ENCODE data around the gene TCERG1.

Gene TCERG1

GRCh38 chr5:146458894-146459293 is 11.8 kb downstream of the TCERG1 start:
- no peak for DNase-seq

GRCh38 chr5:146461319-146461718 is 14.2 kb downstream of the TCERG1 start:
- DNase-seq, result no peak

- no peak for DNase-seq
Measured at GRCh38 chr5:146463446-146463845, 16.3 kb downstream of the TCERG1 start.

- no peak for DNase-seq
Measured at GRCh38 chr5:146466521-146467349, 19.6 kb downstream of the TCERG1 start.

- DNase-seq, result no peak
Measured at GRCh38 chr5:146467760-146468159, 20.6 kb downstream of the TCERG1 start.

GRCh38 chr5:146474065-146474464 is 26.9 kb downstream of the TCERG1 start:
- no peak for DNase-seq

- no peak for DNase-seq
Measured at GRCh38 chr5:146475190-146475780, 28.2 kb downstream of the TCERG1 start.

- no peak for DNase-seq
Measured at GRCh38 chr5:146475906-146476305, 28.8 kb downstream of the TCERG1 start.

- no peak for DNase-seq
Measured at GRCh38 chr5:146482775-146483174, 35.6 kb downstream of the TCERG1 start.

- DNase-seq, result no peak
Measured at GRCh38 chr5:146484714-146485391, 37.7 kb downstream of the TCERG1 start.

- DNase-seq, result no peak
Measured at GRCh38 chr5:146490089-146490843, 43.1 kb downstream of the TCERG1 start.

- no peak for DNase-seq
Measured at GRCh38 chr5:146494656-146495055, 47.5 kb downstream of the TCERG1 start.

- no peak for DNase-seq
Measured at GRCh38 chr5:146499680-146500079, 52.5 kb downstream of the TCERG1 start.

- DNase-seq, result no peak
Measured at GRCh38 chr5:146507428-146507827, 60.3 kb downstream of the TCERG1 start.

GRCh38 chr5:146510559-146511125 is 63.5 kb downstream of the TCERG1 start:
- no peak for DNase-seq

- DNase-seq, result no peak
Measured at GRCh38 chr5:146513462-146513861, 66.3 kb downstream of the TCERG1 start.

- DNase-seq, result no peak
Measured at GRCh38 chr5:146514575-146514974, 67.4 kb downstream of the TCERG1 start.

- no peak for DNase-seq
Measured at GRCh38 chr5:146515473-146516150, 68.5 kb downstream of the TCERG1 start.

GRCh38 chr5:146516151-146516475 is 69.0 kb downstream of the TCERG1 start, which contains the start of gene GPR151:
Gene GPR151 (minus strand): TSS chr5:146516190. CDS start chr5:146516113, 77 bp downstream.
- DNase-seq, result no peak

GRCh38 chr5:146519554-146519953 is 72.4 kb downstream of the TCERG1 start:
- DNase-seq, result no peak

- DNase-seq, result no peak
Measured at GRCh38 chr5:146520731-146521130, 73.6 kb downstream of the TCERG1 start.

- no peak for DNase-seq
Measured at GRCh38 chr5:146521403-146522106, 74.4 kb downstream of the TCERG1 start.

All from NK-92 treated with Interleukin-12 subunit alpha and Interleukin-12 subunit beta, amount 100 ng/mL, for 24 hours (cell line).